NOMO-1 treated with DMSO at 0.1 percent for 48 hours (cell line): ENCODE data around the gene ZNF433.
"Not testable (repeated sequence)": the region's sequence is repeated elsewhere in the genome, so short reads cannot be mapped to it uniquely, and the experiment has no call there.

Experiments
- DNase-seq: peaks from one replicate; lab custom pipeline; 2025; ENCODE audit not compliant: unreplicated experiment; lab: John Stamatoyannopoulos, UW

Gene ZNF433

GRCh38 chr19:12035220-12036172 is at the start of gene ZNF433:
Gene ZNF433, minus strand, starts transcription at chr19:12035679. Its CDS starts 140 bp downstream, at chr19:12035539.
- no peak for DNase-seq

- not testable (repeated sequence) for DNase-seq
Measured at GRCh38 chr19:12083336-12083735, 47.9 kb upstream of the ZNF433 start.

GRCh38 chr19:12077375-12077774 is 41.9 kb upstream of the ZNF433 start:
- no peak for DNase-seq

- DNase-seq, result not testable (repeated sequence)
Measured at GRCh38 chr19:12076331-12076730, 40.9 kb upstream of the ZNF433 start.

GRCh38 chr19:12075538-12076139 is 40.2 kb upstream of the ZNF433 start:
- DNase-seq, result no peak

GRCh38 chr19:12064590-12065538 is 29.4 kb upstream of the ZNF433 start, which contains the start of gene ZNF844:
Gene ZNF844, plus strand, starts transcription at chr19:12064731. Its CDS starts 143 bp downstream, at chr19:12064874.
- no peak for DNase-seq

GRCh38 chr19:12055784-12056183 is 20.3 kb upstream of the ZNF433 start:
- DNase-seq, result no peak

- no peak for DNase-seq
Measured at GRCh38 chr19:12052497-12053169, 17.2 kb upstream of the ZNF433 start, which contains the start of gene ZNF878. Gene ZNF878, minus strand, starts transcription at chr19:12052961. Its CDS starts 160 bp downstream, at chr19:12052801.

GRCh38 chr19:12052091-12052496 is 16.6 kb upstream of the ZNF433 start:
- no peak for DNase-seq

GRCh38 chr19:12047868-12048267 is 12.4 kb upstream of the ZNF433 start:
- no peak for DNase-seq

- no peak for DNase-seq
Measured at GRCh38 chr19:12043752-12044422, 8.4 kb upstream of the ZNF433 start.

GRCh38 chr19:12042893-12043292 is 7.4 kb upstream of the ZNF433 start:
- no peak for DNase-seq

- DNase-seq, result no peak
Measured at GRCh38 chr19:12034620-12035019, 859 bp downstream of the ZNF433 start.

GRCh38 chr19:12034198-12034597 is 1.3 kb downstream of the ZNF433 start:
- no peak for DNase-seq

- no peak for DNase-seq
Measured at GRCh38 chr19:12015753-12016116, 19.7 kb downstream of the ZNF433 start.

GRCh38 chr19:12015015-12015752 is 20.3 kb downstream of the ZNF433 start:
- no peak for DNase-seq

GRCh38 chr19:12000152-12000981 is 35.1 kb downstream of the ZNF433 start:
- DNase-seq, result no peak

- DNase-seq, result no peak
Measured at GRCh38 chr19:11995174-11995573, 40.3 kb downstream of the ZNF433 start.
